Keratinocyte (primary cell): ENCODE data around the gene CRADD. TPM values are rescaled to one million over a fixed set of nuclear protein-coding genes. Genes with fewer than 3 reads are reported as not detected.

Experiments used
- DNase-seq: peaks from one replicate; pipeline ENCODE4 v3.0.0-alpha.2; 2011; ENCODE audit warnings: low read depth, missing footprints, low spot score
- FAIRE-seq: peaks from 2 replicates; lab custom pipeline; 2011; peaks lifted over from hg19 to GRCh38; lab: Jason Lieb, UNC
- H2AFZ ChIP-seq: 2 replicates; pipeline ENCODE4 v1.6.0; 2012; ENCODE audit warnings: low read length, control low read depth, inconsistent platforms; ENCODE audit not compliant: control insufficient read depth
- H3K27ac ChIP-seq: 2 replicates; pipeline ENCODE4 v1.5.1; 2011; ENCODE audit warnings: low read length; ENCODE audit not compliant: control insufficient read depth, insufficient read depth
- H3K27me3 ChIP-seq: 3 replicates; pipeline ENCODE4 v1.6.0; 2011; ENCODE audit warnings: low read length; ENCODE audit not compliant: control insufficient read depth, insufficient read depth; ENCODE audit errors: extremely low read depth
- H3K36me3 ChIP-seq, 2 experiments: 2 replicates in 1 of 2; 3 replicates in 1 of 2; pipeline ENCODE4 v1.5.1; 2011; ENCODE audit warnings: low read length in 2 of 2, mild to moderate bottlenecking in 1 of 2; ENCODE audit not compliant: control insufficient read depth in 2 of 2, insufficient read depth in 2 of 2; ENCODE audit errors: extremely low read depth in 1 of 2
- H3K4me1 ChIP-seq: 3 replicates; pipeline ENCODE4 v1.5.1; 2011; ENCODE audit warnings: low read length; ENCODE audit not compliant: control insufficient read depth, insufficient read depth; ENCODE audit errors: extremely low read depth
- H3K4me2 ChIP-seq: 3 replicates; pipeline ENCODE4 v1.6.0; 2011; ENCODE audit warnings: low read depth, low read length; ENCODE audit not compliant: control insufficient read depth, insufficient read depth; ENCODE audit errors: extremely low read depth
- H3K4me3 ChIP-seq, 3 experiments: fragments of 200-600 bp in 1 of 3; sonication (generic) in 1 of 3; 2 replicates in 2 of 3; 3 replicates in 1 of 3; pipeline ENCODE4 v1.5.1; 2011 to 2016; ENCODE audit warnings: low read length in 3 of 3, mild to moderate bottlenecking in 3 of 3, control low read depth in 2 of 3, inconsistent platforms in 1 of 3, low read depth in 1 of 3, mixed read lengths in 1 of 3, mixed run types in 1 of 3, moderate library complexity in 1 of 3; ENCODE audit not compliant: control insufficient read depth in 2 of 3, insufficient read depth in 2 of 3; ENCODE audit errors: extremely low read depth in 1 of 3
- H3K79me2 ChIP-seq: 2 replicates; pipeline ENCODE4 v1.6.0; 2012; ENCODE audit warnings: low read length; ENCODE audit not compliant: control insufficient read depth, insufficient read depth
- H3K9ac ChIP-seq: 3 replicates; pipeline ENCODE4 v1.6.0; 2011; ENCODE audit warnings: low read length; ENCODE audit not compliant: control insufficient read depth, insufficient read depth; ENCODE audit errors: extremely low read depth
- H3K9me1 ChIP-seq: 3 replicates; pipeline ENCODE4 v1.6.0; 2011; ENCODE audit warnings: low read length; ENCODE audit not compliant: control insufficient read depth, insufficient read depth; ENCODE audit errors: extremely low read depth
- H3K9me3 ChIP-seq: 2 replicates; pipeline ENCODE4 v1.5.1; 2012; ENCODE audit warnings: low read depth, low read length; ENCODE audit not compliant: control insufficient read depth
- H4K20me1 ChIP-seq: 3 replicates; pipeline ENCODE4 v1.6.0; 2011; ENCODE audit warnings: low read length; ENCODE audit not compliant: control insufficient read depth, insufficient read depth; ENCODE audit errors: extremely low read depth
- EZH2 ChIP-seq: IDR thresholded peaks from one replicate; pipeline ENCODE4 v1.6.1; 2012; ENCODE audit warnings: inconsistent platforms, mild to moderate bottlenecking, low read length, moderate library complexity
- dilution Hi-C: fragments of 300-500 bp; cut with MboI; formaldehyde crosslinking; loops from one replicate; pipeline ENCODE4 v1.7.0; 2020; ENCODE audit warnings: low sequenced_read_pairs; ENCODE audit not compliant: extremely low pct_ligation_motif_present
- polyA plus RNA-seq, 5 experiments: library from polyadenylated mRNA; depleted of rRNA in 3 of 5; stranded (reverse) in 3 of 5; stranded (forward) in 1 of 5; unstranded in 1 of 5; fragments of >200 nt; gene quantifications; 1 replicate in 1 of 5; 2 replicates in 3 of 5; 3 replicates in 1 of 5; pipeline versions ENCODE4 v1.2.1 to v1.2.3, GENCODE V29; 2011 to 2012; ENCODE audit warnings: missing spikeins in 2 of 5, low read depth in 1 of 5, low replicate concordance in 1 of 5
- TF ChIP-seq, protein P1 (sequence below), 3 experiments: IDR thresholded peaks in 1 of 3; conservative IDR thresholded peaks in 1 of 3; optimal IDR thresholded peaks in 1 of 3; 2 replicates in 2 of 3; 3 replicates in 1 of 3; pipeline versions ENCODE3 to v1.5.1; 2011; ENCODE audit warnings: low read length in 3 of 3, mild to moderate bottlenecking in 3 of 3, moderate library complexity in 2 of 3, control low read depth in 1 of 3, inconsistent platforms in 1 of 3; ENCODE audit not compliant: insufficient read depth in 2 of 3; ENCODE audit errors: extremely low read depth in 1 of 3

The CRADD gene
- polyA plus RNA-seq, 1 donor (not counting 4 experiments of a cell fraction or from before 2014, with no cell fraction given): 11.2 TPM

DNA sequence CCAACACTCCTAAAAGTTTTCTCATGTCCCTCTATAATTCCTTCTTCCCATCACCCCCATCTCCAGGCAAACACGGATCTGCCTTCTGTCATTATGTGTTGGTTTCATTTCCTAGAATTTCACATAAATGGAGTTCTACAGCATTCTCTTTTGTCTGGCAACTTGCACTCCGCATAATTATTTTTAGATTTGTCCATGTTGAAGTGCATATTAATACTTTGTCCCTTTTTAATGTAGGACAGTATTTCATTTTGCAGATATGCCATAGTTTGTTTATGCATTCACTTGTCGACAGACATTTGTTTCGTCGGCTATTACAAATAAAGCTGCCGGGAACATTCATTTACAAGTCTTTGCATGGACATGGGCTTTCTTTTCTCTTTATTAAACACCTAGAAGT is 150.0 kb downstream of the CRADD start:
- no peak overlapping the region for H2AFZ ChIP-seq
- no peaks in the 10 kb centered on the region for H3K9me1 ChIP-seq
- DNase-seq: no peak
- H3K27me3 ChIP-seq: no peaks in the 10 kb centered on the region
- FAIRE-seq: no peak
- no peak overlapping the region for H3K4me3 ChIP-seq
- H3K9ac ChIP-seq: no peak overlapping the region
- H3K79me2 ChIP-seq: no peaks in the 10 kb centered on the region
- dilution Hi-C loops: no loop called here
- no peak overlapping the region for H3K27ac ChIP-seq
- H3K36me3 ChIP-seq: no peaks in the 10 kb centered on the region
- no peaks in the 10 kb centered on the region for H4K20me1 ChIP-seq
- no peak overlapping the region for H3K4me2 ChIP-seq
- H3K9me3 ChIP-seq: no peaks in the 10 kb centered on the region
- no peaks in the 10 kb centered on the region for H3K4me1 ChIP-seq
- TF ChIP-seq, protein P1, sequence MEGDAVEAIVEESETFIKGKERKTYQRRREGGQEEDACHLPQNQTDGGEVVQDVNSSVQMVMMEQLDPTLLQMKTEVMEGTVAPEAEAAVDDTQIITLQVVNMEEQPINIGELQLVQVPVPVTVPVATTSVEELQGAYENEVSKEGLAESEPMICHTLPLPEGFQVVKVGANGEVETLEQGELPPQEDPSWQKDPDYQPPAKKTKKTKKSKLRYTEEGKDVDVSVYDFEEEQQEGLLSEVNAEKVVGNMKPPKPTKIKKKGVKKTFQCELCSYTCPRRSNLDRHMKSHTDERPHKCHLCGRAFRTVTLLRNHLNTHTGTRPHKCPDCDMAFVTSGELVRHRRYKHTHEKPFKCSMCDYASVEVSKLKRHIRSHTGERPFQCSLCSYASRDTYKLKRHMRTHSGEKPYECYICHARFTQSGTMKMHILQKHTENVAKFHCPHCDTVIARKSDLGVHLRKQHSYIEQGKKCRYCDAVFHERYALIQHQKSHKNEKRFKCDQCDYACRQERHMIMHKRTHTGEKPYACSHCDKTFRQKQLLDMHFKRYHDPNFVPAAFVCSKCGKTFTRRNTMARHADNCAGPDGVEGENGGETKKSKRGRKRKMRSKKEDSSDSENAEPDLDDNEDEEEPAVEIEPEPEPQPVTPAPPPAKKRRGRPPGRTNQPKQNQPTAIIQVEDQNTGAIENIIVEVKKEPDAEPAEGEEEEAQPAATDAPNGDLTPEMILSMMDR (optimal IDR thresholded peaks at IDR 0.05 in 1 of 3, IDR thresholded peaks at IDR 0.05 in 1 of 3, conservative IDR thresholded peaks at IDR 0.05 in 1 of 3; ENCODE audit: extremely low read depth in 1 of 3, insufficient read depth in 2 of 3, low read length in 3 of 3): no peak
- TF ChIP-seq EZH2: no peak

DNA sequence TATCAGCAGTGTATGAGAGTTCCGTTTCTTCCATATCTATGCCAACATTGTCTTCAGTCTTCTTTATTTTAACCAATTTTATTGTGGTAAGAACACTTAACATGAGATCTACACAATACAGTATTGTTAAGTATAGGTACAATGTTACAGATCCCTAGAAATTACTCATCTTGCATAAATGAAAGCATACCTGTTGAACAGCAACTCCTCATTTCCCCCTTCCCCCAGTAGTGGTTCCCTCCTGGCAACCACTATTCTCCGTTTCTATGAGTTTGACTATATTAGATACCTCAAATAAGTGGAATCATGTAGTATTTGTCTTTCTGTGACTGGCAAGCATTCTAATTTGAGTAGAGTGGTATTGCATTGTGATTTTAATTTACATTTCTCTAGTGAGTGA is 150.5 kb downstream of the CRADD start:
- H3K9me3 ChIP-seq: no peaks in the 10 kb centered on the region
- H3K9me1 ChIP-seq: no peaks in the 10 kb centered on the region
- H3K79me2 ChIP-seq: no peaks in the 10 kb centered on the region
- no peak overlapping the region for H3K4me3 ChIP-seq
- no peak overlapping the region for H3K27ac ChIP-seq
- no peaks in the 10 kb centered on the region for H3K27me3 ChIP-seq
- no peaks in the 10 kb centered on the region for H4K20me1 ChIP-seq
- H3K4me2 ChIP-seq: no peak overlapping the region
- FAIRE-seq: no peak
- no peak overlapping the region for H3K9ac ChIP-seq
- no peak for DNase-seq
- H2AFZ ChIP-seq: no peak overlapping the region
- H3K36me3 ChIP-seq: no peaks in the 10 kb centered on the region
- H3K4me1 ChIP-seq: no peaks in the 10 kb centered on the region
- dilution Hi-C loops: no loop called here
- TF ChIP-seq, protein P1 (optimal IDR thresholded peaks at IDR 0.05 in 1 of 3, IDR thresholded peaks at IDR 0.05 in 1 of 3, conservative IDR thresholded peaks at IDR 0.05 in 1 of 3; ENCODE audit: extremely low read depth in 1 of 3, insufficient read depth in 2 of 3, low read length in 3 of 3): no peak
